T follicular helper cell (primary cell): ENCODE data around the gene ICAM5.
A peak's percentile ranks its signal among the peaks of the same experiment; 100 is the strongest.

Source experiments
- DNase-seq: peaks from one replicate; pipeline ENCODE4 v3.0.0-alpha.2; 2020; ENCODE audit warnings: low read depth

The ICAM5 gene

GRCh38 chr19:10290876-10291553, 1.3 kb downstream of the ICAM5 start:
- DNase-seq = no peak

GRCh38 chr19:10291554-10292205, 1.9 kb downstream of the ICAM5 start:
- DNase-seq = no peak

GRCh38 chr19:10292206-10292788, 2.5 kb downstream of the ICAM5 start:
- DNase-seq = peak; percentile 49

- no peak for DNase-seq
These were observed 3.3 kb downstream of the ICAM5 start for GRCh38 chr19:10292789-10293636.

- no peak for DNase-seq
These were observed 4.0 kb downstream of the ICAM5 start for GRCh38 chr19:10293637-10294367.

GRCh38 chr19:10294368-10294697, 4.6 kb downstream of the ICAM5 start:
- DNase-seq = no peak

GRCh38 chr19:10295305-10295846, 5.6 kb downstream of the ICAM5 start:
- DNase-seq = peak; percentile 55

GRCh38 chr19:10295847-10296591, 6.3 kb downstream of the ICAM5 start:
- DNase-seq = no peak

GRCh38 chr19:10299545-10300458, 10.1 kb downstream of the ICAM5 start:
- no peak for DNase-seq

- DNase-seq = no peak
These were observed 15.5 kb downstream of the ICAM5 start for GRCh38 chr19:10305139-10305806.

GRCh38 chr19:10306327-10306726, 16.6 kb downstream of the ICAM5 start:
- DNase-seq = no peak

GRCh38 chr19:10309423-10309822, 19.7 kb downstream of the ICAM5 start, which contains the start of gene ZGLP1:
TSS of gene ZGLP1 (minus strand) at chr19:10309815.
- no peak for DNase-seq

GRCh38 chr19:10315335-10316214, 25.8 kb downstream of the ICAM5 start, which contains the start of gene FDX2:
TSS of gene FDX2 (minus strand) at chr19:10316015. CDS start at chr19:10315996, 19 bp downstream.
- peak; percentile 87 for DNase-seq

GRCh38 chr19:10316229-10317044, 26.7 kb downstream of the ICAM5 start:
- DNase-seq = no peak

GRCh38 chr19:10317045-10317856, 27.5 kb downstream of the ICAM5 start:
- DNase-seq = no peak

GRCh38 chr19:10317857-10318462, 28.2 kb downstream of the ICAM5 start:
- DNase-seq = no peak
